ENCODE measurements around the gene ITSN1.

ITSN1 gene

GRCh38 chr21:33642027-33642895 is at the start of gene ITSN1:
Gene ITSN1, plus strand, starts transcription at chr21:33642501. Its CDS starts 76,328 bp downstream, at chr21:33718829.
- TF ChIP-seq NFIC (IDR thresholded peaks at IDR 0.05) (no peak), RAD21 (IDR thresholded peaks at IDR 0.05; ENCODE audit: low read depth) (no peak), TEAD4 (IDR thresholded peaks at IDR 0.05) (no peak), TCF12 (IDR thresholded peaks at IDR 0.05; ENCODE audit: low read depth) (no peak), EGR1 (IDR thresholded peaks at IDR 0.05) (0 out of 2 replicates have a peak, but pooled peaks have one; percentile 33), TAF1 (IDR thresholded peaks at IDR 0.05; ENCODE audit: low read depth) (peak; percentile 75; the same call in 1 of the 2 replicates), FOXM1 (IDR thresholded peaks at IDR 0.05; ENCODE audit: borderline replicate concordance, low read depth) (no peak), CEBPB (IDR thresholded peaks at IDR 0.05) (no peak), ZBTB7A (IDR thresholded peaks at IDR 0.05; ENCODE audit: low read depth) (no peak), REST (IDR thresholded peaks at IDR 0.05; ENCODE audit: low read depth) (no peak), CREB1 (IDR thresholded peaks at IDR 0.05; ENCODE audit: low read depth) (peak; percentile 10; the same call in 1 of the 2 replicates), YY1 (IDR thresholded peaks at IDR 0.05; ENCODE audit: low read depth) (0 out of 2 replicates have a peak, but pooled peaks have one; percentile 42), USF1 (IDR thresholded peaks at IDR 0.05) (no peak), MAX (IDR thresholded peaks at IDR 0.05) (peak; percentile 47; the same call in 1 of the 2 replicates), EP300 (IDR thresholded peaks at IDR 0.05; ENCODE audit: borderline replicate concordance) (no peak)

- TF ChIP-seq YY1 (IDR thresholded peaks at IDR 0.05; ENCODE audit: low read depth) (no peak), USF1 (IDR thresholded peaks at IDR 0.05) (no peak), NFIC (IDR thresholded peaks at IDR 0.05) (no peak), RAD21 (IDR thresholded peaks at IDR 0.05; ENCODE audit: low read depth) (no peak), TAF1 (IDR thresholded peaks at IDR 0.05; ENCODE audit: low read depth) (no peak), REST (IDR thresholded peaks at IDR 0.05; ENCODE audit: low read depth) (no peak), CREB1 (IDR thresholded peaks at IDR 0.05; ENCODE audit: low read depth) (no peak), EP300 (IDR thresholded peaks at IDR 0.05; ENCODE audit: borderline replicate concordance) (no peak), FOXM1 (IDR thresholded peaks at IDR 0.05; ENCODE audit: borderline replicate concordance, low read depth) (no peak), TCF12 (IDR thresholded peaks at IDR 0.05; ENCODE audit: low read depth) (no peak), MAX (IDR thresholded peaks at IDR 0.05) (no peak), ZBTB7A (IDR thresholded peaks at IDR 0.05; ENCODE audit: low read depth) (no peak), EGR1 (IDR thresholded peaks at IDR 0.05) (no peak), CEBPB (IDR thresholded peaks at IDR 0.05) (no peak)
Measured at GRCh38 chr21:33598051-33598450, 44.2 kb upstream of the ITSN1 start.

GRCh38 chr21:33608559-33608958 is 33.7 kb upstream of the ITSN1 start:
- no peak for TF ChIP-seq CREB1 (IDR thresholded peaks at IDR 0.05; ENCODE audit: low read depth)
- no peak for TF ChIP-seq EGR1 (IDR thresholded peaks at IDR 0.05)
- no peak for TF ChIP-seq TAF1 (IDR thresholded peaks at IDR 0.05; ENCODE audit: low read depth)
- TF ChIP-seq RAD21 (IDR thresholded peaks at IDR 0.05; ENCODE audit: low read depth): no peak
- no peak for TF ChIP-seq CEBPB (IDR thresholded peaks at IDR 0.05)
- no peak for TF ChIP-seq ZBTB7A (IDR thresholded peaks at IDR 0.05; ENCODE audit: low read depth)
- TF ChIP-seq MAX (IDR thresholded peaks at IDR 0.05): no peak
- no peak for TF ChIP-seq EP300 (IDR thresholded peaks at IDR 0.05; ENCODE audit: borderline replicate concordance)
- TF ChIP-seq USF1 (IDR thresholded peaks at IDR 0.05): no peak
- TF ChIP-seq TEAD4 (IDR thresholded peaks at IDR 0.05): no peak
- no peak for TF ChIP-seq REST (IDR thresholded peaks at IDR 0.05; ENCODE audit: low read depth)
- no peak for TF ChIP-seq NFIC (IDR thresholded peaks at IDR 0.05)
- TF ChIP-seq TCF12 (IDR thresholded peaks at IDR 0.05; ENCODE audit: low read depth): no peak
- TF ChIP-seq YY1 (IDR thresholded peaks at IDR 0.05; ENCODE audit: low read depth): no peak
- TF ChIP-seq FOXM1 (IDR thresholded peaks at IDR 0.05; ENCODE audit: borderline replicate concordance, low read depth): no peak

Data from Ishikawa (cell line).